HG03066 (cell line): ENCODE data around the gene MORC1.
A peak's percentile ranks its signal among the peaks of the same experiment; 100 is the strongest.

Source experiments
- ATAC-seq: cut with Tn5 transposase; IDR thresholded peaks from one replicate; pipeline ENCODE4 v1.9.1; 2021; ENCODE audit warnings: low read depth; ENCODE audit not compliant: unreplicated experiment

Gene MORC1

DNA sequence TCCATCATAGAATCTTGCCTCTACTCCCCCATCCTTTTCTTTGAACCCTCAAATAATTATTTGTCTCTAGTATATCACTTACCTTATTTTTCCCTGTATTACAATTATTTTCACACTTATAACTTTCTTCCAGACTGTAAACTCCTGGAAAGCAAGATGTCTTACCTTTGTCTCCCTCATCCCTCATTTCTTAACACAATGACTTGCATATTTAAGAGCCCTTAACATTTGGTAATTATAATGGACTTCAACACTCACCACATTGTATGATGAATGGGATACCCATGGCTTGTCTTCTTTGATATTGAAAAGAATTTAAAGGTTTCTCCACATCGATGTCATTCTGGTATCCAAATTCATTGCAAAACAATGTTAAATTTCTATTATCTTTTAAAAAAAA is 82.9 kb downstream of the MORC1 start:
- ATAC-seq = no peak

DNA sequence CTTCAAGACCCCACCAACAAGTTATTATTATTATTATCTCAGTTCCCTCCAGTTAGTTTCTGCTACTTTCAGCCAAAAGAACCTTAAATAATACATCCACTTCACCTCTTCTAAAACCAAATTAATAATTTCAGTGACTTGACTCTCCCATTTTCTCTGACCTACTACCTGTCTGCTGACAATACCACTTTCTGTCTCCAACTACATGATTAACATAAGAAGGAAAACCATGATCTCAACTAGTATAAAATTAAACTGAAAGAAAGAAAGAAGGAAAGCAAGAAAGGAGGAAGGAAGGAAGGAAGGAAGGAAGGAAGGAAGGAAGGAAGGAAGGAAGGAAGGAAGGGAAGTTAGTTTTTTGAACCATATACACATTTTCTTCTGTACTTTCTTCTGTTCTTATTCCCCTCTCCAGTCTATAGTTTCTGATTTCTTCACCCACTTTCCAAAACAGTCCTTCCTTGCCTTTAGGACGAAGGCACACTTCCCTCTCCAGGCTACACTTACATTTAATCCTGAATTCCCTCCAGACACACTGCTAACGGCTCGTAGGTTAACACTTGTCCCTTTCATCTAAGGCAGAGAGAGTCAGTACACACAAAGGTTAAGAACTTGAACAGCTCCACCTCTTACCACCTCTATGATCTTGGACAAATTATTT is 84.8 kb downstream of the MORC1 start:
- ATAC-seq = no peak

DNA sequence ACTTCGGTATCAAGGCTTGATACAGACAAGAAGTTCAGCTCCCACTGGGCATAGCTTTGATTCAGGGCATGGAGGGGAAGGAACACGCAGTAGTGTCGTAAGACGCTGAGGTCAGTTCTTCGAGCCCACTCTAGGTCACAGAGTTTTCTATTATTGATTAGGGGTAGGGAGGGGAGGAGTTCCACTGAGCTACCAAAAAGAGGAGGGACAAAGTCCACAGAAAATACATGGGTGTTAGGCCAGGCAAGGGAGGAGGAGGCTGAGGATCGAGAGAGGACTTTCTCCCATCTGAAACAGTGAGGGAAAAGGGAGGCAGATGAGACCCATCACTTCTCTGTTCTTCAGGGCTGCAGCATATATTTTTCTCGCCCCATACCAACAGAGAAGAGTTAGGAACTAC is 89.2 kb downstream of the MORC1 start:
- no peak for ATAC-seq

DNA sequence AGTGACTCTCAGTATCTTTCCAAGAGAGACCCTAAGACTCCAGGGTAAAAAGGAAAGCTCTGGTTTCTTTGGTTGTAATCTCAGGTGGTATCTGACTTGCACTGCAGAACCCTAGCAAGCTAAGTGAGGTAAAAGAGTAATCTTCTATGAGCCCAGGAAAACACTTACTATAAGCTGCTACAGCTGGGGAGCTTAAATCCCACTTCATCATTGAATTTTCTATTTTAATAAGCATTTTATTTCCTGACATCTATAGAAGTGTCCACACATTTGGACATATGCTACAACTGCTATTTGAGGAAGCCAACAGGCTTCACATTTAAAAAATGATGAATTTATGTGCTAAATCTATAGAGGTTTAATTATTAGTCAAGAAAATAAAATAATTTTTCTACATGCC is 91.1 kb downstream of the MORC1 start:
- ATAC-seq = no peak

DNA sequence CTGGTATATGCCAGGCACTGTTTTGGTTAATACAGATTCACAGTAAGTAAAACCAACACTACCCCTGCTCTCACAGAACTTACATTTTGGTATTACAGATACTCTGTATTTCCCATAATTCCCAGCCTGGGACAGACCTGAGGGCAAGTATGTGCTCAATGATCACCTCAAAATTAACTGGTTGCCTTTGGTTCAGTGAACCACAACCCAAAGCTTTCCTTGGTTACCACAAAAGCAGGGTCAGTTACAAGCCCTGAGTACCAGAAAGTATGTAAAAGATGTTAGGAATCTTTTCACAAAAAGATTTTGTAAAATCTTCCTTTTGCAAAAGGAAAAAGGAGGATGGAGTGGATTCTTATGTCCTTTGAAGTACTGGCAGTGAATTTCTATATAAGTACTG is 92.0 kb downstream of the MORC1 start:
- no peak for ATAC-seq

DNA sequence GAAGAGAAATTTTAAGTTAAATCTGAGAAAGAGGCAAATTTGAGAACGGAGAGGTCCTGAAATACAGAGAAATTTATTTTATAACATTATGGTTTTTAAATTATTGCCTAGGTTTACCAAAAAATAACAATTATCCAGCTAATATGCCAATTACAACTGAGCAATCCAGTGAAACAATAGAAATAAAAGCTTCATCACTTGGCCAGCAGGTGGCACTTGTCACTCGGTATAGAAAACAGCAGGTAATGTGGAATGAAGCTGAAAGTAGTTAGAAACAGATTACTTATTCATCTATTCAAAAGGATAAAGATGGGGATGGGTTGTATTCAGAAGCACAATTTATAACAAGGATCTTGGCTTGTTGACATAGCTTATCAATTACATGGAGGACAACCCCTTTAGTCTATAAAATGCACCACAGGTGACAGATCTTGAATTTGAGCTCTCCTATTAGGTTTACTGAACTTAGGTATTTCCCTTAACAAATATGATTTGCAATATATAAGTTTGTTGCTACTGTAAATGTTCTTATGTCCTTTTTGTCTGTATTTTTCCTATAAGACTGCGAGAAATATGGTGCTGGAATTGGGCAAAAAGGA is 94.2 kb downstream of the MORC1 start:
- ATAC-seq = peak; percentile 84

DNA sequence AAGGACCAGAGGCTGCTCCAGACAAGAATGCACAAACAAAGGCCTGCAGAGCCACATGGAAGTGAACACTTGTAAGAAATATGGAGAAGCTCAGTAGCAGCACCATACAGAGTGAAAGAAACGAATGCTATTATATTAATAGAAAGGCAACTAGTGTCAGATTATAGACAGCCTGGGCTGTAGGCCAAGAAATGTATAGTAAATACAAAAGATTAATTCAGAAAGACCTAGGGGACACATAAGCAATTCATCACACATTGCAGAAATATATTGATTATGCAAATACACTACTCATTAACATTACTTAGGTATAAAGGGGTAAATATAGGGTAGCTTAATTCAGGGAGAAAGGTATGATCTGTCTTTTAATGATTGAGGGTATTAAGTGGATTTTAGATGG is 94.8 kb downstream of the MORC1 start:
- ATAC-seq = no peak

DNA sequence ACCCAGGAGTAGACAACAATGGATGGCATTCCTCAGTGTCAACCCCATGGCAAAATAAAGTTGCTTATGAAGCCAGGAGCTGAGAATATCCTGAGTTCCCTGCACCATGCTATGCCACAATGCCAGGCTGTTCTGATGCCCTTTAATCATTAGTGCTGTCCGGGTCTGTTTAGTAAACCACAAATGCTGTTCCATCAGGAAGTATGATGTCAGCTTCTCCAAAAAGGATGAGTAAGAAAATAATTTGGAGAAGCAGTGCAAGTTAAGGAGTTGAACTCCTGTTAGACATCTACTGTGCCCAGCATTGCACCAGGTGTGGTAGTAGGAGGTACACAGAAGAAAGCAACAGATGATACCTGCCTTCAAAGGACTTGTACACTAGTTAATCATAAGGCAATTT is 96.4 kb downstream of the MORC1 start:
- ATAC-seq = no peak

DNA sequence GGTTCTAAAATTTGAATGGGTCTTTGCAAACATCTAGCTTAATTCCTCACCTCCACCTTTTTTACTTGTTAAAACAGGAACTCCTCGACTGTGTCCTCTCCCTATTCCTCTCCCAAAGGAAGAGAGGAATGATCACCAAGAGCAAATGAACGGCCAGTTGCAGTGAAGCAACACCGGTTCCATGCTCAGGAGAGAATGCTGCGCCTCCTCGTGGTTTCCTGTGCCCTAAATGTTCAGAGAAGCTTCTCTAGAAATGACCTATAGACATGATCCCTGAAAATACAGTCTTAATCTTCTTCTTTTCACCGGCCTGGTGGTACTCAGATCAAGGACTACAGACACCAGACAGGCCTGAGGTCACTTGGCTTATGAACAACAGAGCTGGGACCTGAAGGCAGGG is 99.1 kb downstream of the MORC1 start:
- no peak for ATAC-seq

DNA sequence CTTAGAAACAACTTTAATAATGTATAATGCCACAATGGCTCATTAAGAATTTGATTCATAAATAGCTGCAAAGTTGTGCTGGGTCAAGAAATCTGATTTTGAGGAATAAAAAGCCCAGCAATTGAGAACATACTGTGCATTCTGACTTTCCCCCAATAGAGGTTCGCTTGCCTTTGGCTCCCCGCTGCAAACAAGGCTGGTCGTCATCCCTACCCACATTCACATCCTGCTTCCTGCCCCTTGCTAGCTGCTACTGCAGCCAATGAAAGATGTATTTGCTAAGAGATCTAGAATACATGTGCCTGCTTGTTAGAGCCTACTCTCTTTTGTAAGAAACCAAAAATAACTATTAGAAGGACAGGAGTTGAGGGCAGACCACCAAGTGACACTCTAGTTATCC is 112.5 kb downstream of the MORC1 start:
- ATAC-seq = no peak

DNA sequence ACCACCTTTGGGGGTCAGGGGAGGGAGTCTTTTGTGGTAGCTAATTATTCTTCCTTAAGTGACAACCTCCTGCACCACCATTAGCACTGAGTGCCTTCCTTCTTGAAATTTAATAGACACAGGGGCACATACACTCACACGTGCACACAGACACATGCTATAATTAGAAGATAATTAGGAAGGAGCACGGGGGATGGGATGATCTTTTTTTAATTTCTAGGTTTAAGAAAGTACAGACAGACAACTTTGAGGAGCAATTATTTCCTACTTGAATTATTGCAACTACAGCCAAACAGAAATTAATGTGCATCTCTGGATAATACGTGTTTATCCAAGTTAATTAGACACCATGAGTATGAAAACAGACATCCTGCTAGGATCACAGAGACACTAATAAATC is 119.5 kb downstream of the MORC1 start:
- ATAC-seq = no peak

DNA sequence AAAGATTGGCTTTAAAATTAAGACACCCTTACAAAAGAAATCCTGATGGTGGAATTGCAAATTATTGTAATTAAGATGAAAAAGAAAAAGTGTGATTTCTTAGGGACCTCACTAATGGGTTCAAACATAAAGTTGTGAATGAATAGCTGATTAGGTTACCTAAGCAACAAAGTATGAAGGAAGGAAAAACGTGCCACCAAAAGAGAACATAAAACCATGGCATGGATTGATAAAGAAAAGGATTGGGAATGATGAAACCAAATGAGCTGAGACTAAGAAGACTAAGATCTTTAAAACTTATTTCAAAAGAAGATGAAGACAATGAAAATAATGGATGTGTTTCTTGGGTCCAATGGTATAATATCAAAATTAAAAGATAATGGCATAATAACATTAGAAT is 132.1 kb downstream of the MORC1 start:
- no peak for ATAC-seq

DNA sequence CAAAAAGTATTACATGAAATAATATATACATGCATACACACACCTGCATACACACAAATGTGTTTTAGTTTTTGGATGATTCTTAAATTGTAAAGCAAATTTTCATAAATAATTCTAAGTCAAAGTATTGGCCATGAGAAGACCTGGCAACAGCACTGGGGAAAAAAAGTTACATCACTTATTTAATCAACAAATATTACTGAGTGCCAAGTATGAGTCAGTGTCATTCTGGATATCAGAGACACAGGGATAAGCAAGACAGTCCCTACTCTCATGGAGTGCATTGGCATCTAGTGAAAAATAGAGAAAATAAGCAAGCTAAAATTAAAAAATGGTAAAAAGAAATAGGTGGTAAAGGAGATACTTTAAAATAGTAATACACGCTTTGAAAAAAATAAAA is 134.9 kb downstream of the MORC1 start:
- no peak for ATAC-seq

DNA sequence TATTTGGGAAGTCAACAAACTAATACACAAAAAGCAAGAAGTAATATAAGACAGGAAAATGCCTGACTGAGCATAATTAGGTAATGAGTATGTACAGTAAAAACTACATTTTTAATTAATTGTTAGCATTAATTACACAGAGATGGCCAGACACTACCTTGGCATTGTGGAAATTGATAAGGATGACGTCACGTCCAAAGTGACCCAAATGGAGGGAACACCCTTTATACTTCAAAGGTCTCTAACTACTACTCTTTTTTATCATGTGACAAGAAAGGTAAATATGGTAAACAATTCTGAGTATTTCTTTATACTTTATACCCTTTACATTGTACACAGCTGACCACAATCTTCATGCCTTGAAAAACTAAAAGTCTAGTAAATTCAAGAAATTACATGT is 141.9 kb downstream of the MORC1 start:
- ATAC-seq = no peak

DNA sequence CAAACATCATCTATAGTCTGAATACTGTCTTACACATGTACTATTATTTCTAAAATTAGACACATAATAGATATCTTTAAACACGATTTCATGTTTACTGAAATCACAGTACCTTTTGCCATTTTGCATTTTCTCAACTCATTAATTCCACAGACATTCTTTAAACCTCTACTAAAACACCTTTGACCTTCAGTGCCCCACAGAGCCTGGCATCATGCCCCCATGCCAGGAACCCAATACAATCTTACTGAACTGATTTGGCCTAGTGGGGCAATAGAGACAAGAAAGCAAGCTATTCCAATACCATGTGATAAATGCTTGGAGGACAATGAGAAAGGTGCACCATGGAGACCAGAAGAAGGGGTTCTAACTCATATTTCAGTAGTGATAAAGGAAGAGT is 144.9 kb downstream of the MORC1 start:
- ATAC-seq = no peak

DNA sequence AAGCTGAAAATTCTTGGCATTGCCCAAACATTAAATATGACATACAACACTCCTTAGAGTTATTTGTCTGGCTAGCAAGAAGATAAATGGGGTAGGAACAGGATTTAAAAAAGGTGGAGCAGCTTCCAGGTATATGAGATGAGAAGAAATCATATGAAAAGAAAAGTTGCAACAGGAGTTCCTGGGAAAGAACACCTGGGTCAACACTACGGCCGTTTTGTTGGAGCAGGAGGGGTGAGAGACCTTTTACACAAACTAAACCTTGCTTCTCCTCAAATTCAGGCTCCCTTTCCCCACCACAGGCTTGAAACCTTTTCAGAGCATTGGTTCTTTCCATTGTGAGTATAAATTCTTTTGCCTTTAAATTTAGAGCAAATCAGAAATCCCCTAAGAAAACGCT is 145.5 kb downstream of the MORC1 start:
- no peak for ATAC-seq

DNA sequence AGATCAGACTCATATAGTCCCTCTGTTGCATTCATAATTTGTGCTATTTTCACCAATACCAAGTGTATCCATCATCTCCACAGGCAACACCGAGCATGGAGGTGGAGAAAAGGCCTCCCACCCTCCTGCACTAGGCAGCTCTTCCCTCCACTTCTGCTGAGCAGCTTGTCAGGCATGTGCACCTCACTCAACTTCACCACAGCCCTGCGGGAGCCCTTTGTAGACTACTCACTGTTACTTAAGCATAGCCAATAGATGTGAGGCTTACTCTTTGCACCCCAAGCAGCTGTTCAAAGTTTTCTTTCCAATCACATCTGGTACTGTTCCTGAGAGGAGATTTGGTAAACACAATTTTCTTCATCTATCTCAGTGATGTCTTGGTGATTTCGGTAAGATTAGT is 147.4 kb downstream of the MORC1 start:
- ATAC-seq = no peak

DNA sequence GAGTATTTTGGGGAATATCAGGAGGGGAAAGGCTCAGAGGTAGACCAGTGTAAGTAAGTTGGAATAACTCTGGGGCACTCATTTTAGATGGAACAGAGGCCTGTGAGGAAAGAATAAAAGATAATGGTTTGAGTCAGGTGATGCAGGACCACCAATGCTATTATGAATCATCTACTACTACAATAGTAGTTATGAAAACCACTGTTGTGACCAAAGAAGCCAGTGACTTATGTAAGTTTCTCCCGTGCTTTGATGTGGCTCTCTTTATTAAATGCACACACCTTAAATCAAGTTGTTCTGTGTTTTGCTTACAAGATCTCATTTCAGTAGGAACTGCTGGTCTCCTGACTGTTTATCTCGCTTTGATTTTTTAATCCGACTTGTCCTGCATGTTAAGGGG is 151.2 kb downstream of the MORC1 start:
- ATAC-seq = no peak

DNA sequence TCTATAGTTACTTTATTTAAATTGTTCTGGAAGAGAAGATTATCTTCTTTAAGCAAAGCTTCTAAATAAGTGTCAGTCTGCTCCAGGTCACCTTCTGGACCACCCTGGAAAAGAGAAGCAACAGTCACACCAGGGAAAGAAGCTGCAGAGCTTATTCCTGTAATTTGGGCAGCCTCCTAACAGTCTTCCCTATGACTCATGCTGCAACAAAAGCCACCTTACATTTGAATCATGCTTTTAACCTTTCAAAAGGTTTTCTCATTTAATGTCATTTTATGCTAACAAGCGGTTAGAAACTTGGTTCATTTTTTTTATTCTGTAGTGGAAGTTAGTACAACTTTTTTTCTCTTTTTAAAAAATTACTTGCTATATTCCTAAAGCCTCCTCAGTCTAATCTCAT is 158.9 kb downstream of the MORC1 start:
- ATAC-seq = no peak

DNA sequence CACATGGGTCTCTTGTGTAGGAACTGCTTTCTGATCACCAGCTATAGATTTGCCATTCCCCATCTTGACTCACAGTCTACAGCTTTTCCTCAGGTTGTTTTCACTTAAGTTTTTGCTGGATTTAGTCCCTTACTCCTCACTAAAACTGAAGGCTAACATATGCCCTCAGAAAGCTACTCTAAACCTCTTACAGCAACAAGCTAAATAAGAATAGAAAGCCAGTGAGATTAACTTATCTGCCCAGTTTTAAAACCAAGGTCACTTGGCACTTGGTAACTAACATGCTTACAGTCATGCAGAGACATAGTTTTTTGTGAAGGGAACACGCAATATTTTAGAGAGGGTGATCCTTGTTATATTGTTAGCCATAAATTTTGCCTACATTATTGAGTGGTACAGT is 164.2 kb downstream of the MORC1 start, which contains the start of gene GUCA1C:
Gene GUCA1C (minus strand): TSS at position 180 of the 400 bp plus-strand sequence. CDS start 117 bp downstream, at position 63.
- no peak for ATAC-seq

DNA sequence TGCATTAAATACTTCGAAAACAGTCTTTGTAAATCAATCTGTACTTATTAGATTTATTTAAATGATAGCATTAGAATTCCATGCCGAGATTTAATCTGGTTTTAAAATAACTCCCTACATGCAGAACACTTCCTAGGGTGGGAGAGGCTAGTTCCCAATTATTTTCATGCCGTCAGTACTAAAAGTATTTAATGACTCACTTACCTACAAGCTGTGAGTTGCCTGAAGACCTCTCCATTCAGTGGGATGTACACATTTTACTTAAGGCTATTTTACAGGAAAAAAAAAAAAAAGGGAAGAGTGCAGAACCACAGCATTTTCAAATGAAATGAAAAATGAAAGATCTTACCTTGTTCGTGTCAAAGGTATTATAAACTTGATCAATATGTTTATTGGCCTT is 164.7 kb downstream of the MORC1 start:
- ATAC-seq = no peak

DNA sequence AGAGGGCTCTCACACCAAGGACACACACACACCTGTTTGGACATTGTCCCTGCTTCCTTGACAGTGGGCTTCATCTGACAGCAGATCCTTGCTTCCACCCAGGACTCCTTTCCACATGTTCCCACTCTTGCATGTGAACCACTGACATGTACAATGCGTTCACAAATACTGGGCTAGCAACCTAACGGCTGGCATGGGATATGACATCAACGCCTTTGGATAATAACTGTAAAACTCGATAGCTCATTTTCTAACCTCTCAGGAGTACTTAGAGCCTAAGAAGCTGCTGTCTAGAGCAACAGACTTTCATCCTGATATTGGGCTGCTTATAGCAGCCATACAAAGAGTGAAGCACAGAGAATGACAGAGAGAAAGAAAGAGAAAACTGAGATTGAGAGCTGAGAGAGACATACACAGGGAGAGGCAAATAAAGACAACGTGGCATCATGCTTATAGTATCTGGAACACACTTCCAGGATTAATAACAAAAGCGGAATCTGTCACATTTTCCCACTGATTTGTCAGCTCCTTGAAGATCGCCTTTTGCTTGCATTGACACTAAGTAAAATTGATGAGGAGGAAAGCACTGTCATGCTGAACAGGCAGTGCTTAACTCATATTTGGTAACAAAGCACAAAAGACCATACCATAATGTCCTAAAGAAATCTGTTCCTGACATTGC is 166.0 kb downstream of the MORC1 start:
- no peak for ATAC-seq
